ENCODE results near the gene KLHL30.

The KLHL30 gene

DNA sequence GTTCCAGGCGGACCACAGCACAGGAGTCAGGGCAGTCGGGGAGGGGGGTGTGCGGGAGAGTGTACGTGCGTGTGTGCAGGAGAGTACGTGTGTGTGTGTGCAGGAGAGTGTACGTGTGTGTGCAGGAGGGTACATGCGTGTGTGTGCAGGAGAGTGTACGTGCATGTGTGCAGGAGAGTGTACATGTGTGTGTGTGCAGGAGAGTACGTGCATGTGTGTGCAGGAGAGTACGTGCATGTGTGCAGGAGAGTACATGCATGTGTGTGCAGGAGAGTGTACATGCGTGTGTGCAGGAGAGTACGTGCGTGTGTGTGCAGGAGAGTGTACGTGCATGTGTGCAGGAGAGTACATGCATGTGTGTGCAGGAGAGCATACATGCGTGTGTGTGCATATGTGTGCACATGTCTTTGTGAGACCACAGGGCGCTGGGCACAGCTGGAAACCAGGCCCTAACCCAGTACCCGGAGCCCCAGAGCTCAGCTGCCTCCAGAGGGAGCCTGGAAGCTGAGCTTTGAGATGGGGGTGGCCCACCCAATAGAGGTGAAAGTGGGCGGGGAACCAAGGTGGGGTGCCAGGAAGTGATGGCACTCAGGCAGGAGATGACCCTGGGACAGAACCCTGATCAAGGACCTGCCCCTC lies 13.9 kb upstream of the KLHL30 start:
- no peak for TF ChIP-seq ZBTB7A (IDR thresholded peaks at IDR 0.05; ENCODE audit: low read depth)
- no peak for TF ChIP-seq EGR1 (IDR thresholded peaks at IDR 0.05)
- TF ChIP-seq FOXM1 (IDR thresholded peaks at IDR 0.05; ENCODE audit: borderline replicate concordance, low read depth) = no peak
- TF ChIP-seq, protein P1, sequence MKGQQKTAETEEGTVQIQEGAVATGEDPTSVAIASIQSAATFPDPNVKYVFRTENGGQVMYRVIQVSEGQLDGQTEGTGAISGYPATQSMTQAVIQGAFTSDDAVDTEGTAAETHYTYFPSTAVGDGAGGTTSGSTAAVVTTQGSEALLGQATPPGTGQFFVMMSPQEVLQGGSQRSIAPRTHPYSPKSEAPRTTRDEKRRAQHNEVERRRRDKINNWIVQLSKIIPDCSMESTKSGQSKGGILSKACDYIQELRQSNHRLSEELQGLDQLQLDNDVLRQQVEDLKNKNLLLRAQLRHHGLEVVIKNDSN (IDR thresholded peaks at IDR 0.05) = no peak
- TF ChIP-seq, protein P2, sequence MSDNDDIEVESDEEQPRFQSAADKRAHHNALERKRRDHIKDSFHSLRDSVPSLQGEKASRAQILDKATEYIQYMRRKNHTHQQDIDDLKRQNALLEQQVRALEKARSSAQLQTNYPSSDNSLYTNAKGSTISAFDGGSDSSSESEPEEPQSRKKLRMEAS (IDR thresholded peaks at IDR 0.05) = no peak
- no peak for TF ChIP-seq YY1 (IDR thresholded peaks at IDR 0.05; ENCODE audit: low read depth)
- TF ChIP-seq RAD21 (IDR thresholded peaks at IDR 0.05; ENCODE audit: low read depth) = no peak
- TF ChIP-seq CREB1 (IDR thresholded peaks at IDR 0.05; ENCODE audit: low read depth) = no peak
- no peak for TF ChIP-seq EP300 (IDR thresholded peaks at IDR 0.05; ENCODE audit: borderline replicate concordance)
- TF ChIP-seq TEAD4 (IDR thresholded peaks at IDR 0.05) = no peak
- no peak for TF ChIP-seq TCF12 (IDR thresholded peaks at IDR 0.05; ENCODE audit: low read depth)
- no peak for TF ChIP-seq TAF1 (IDR thresholded peaks at IDR 0.05; ENCODE audit: low read depth)
- TF ChIP-seq, protein P3, sequence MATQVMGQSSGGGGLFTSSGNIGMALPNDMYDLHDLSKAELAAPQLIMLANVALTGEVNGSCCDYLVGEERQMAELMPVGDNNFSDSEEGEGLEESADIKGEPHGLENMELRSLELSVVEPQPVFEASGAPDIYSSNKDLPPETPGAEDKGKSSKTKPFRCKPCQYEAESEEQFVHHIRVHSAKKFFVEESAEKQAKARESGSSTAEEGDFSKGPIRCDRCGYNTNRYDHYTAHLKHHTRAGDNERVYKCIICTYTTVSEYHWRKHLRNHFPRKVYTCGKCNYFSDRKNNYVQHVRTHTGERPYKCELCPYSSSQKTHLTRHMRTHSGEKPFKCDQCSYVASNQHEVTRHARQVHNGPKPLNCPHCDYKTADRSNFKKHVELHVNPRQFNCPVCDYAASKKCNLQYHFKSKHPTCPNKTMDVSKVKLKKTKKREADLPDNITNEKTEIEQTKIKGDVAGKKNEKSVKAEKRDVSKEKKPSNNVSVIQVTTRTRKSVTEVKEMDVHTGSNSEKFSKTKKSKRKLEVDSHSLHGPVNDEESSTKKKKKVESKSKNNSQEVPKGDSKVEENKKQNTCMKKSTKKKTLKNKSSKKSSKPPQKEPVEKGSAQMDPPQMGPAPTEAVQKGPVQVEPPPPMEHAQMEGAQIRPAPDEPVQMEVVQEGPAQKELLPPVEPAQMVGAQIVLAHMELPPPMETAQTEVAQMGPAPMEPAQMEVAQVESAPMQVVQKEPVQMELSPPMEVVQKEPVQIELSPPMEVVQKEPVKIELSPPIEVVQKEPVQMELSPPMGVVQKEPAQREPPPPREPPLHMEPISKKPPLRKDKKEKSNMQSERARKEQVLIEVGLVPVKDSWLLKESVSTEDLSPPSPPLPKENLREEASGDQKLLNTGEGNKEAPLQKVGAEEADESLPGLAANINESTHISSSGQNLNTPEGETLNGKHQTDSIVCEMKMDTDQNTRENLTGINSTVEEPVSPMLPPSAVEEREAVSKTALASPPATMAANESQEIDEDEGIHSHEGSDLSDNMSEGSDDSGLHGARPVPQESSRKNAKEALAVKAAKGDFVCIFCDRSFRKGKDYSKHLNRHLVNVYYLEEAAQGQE (IDR thresholded peaks at IDR 0.05; ENCODE audit: low read depth) = no peak

DNA sequence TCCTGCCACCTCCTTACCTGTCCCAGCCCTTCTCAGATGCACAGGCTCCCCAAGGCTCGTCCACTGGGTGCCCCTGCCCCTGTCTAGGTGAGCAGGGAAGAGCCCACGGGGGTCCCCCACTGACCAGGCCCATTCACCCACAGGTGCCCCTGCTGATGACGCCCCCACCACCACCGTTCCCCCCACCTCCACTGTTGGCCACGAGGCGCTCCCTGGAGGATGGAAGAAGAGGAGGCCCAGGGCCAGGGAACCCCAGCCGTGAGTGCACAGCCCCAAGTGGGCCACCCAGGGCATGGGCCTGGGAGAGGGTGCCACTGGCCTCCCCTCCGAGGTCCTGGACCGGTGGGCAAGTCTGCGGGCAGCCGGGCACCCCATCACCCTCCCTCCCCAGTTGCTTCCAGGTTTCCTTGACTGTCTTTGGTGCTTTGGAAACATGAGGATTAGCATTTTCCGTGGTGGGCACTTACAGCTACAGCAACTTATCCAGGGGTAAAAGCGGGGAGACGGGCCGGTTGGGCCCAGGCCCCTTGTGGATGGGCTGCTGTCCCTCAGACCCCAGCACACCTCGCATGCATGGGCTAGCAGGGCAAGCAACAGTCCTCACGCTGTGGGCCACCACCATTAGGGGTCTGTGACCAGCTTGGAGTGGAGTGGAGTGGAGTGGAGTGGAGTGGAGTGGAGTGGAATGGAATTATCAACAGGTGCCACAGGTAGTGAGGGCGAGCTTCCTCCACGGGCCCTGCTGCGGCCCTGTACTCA lies 13.2 kb upstream of the KLHL30 start:
- TF ChIP-seq TCF12 (IDR thresholded peaks at IDR 0.05; ENCODE audit: low read depth) = no peak
- no peak for TF ChIP-seq TAF1 (IDR thresholded peaks at IDR 0.05; ENCODE audit: low read depth)
- TF ChIP-seq, protein P1 (IDR thresholded peaks at IDR 0.05) = no peak
- no peak for TF ChIP-seq FOXM1 (IDR thresholded peaks at IDR 0.05; ENCODE audit: borderline replicate concordance, low read depth)
- TF ChIP-seq, protein P3 (IDR thresholded peaks at IDR 0.05; ENCODE audit: low read depth) = no peak
- no peak for TF ChIP-seq ZBTB7A (IDR thresholded peaks at IDR 0.05; ENCODE audit: low read depth)
- TF ChIP-seq, protein P2 (IDR thresholded peaks at IDR 0.05) = no peak
- TF ChIP-seq NFIC (IDR thresholded peaks at IDR 0.05) = no peak
- TF ChIP-seq EGR1 (IDR thresholded peaks at IDR 0.05) = no peak
- no peak for TF ChIP-seq TEAD4 (IDR thresholded peaks at IDR 0.05)
- TF ChIP-seq EP300 (IDR thresholded peaks at IDR 0.05; ENCODE audit: borderline replicate concordance) = no peak
- TF ChIP-seq RAD21 (IDR thresholded peaks at IDR 0.05; ENCODE audit: low read depth) = no peak
- no peak for TF ChIP-seq CEBPB (IDR thresholded peaks at IDR 0.05)
- no peak for TF ChIP-seq CREB1 (IDR thresholded peaks at IDR 0.05; ENCODE audit: low read depth)
- no peak for TF ChIP-seq YY1 (IDR thresholded peaks at IDR 0.05; ENCODE audit: low read depth)

DNA sequence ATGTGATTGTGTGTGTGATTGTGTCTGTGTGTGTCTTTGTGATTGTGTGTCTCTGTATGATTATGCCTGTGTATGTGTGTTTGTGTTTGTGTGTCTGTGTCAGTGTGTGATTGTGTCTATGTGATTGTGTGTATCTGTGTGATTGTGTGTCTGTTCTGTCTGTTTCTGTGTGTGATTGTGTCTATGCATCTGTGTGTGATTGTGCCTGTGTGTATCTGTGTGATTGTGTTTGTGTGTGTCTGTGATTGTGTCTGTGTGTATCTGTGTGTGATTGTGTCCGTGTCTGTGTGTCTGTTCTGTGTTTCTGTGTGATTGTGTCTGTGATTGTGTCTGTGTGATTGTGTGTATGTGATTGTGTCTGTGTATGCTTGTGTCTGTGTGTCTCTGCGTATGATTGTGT lies 12.1 kb upstream of the KLHL30 start:
- no peak for TF ChIP-seq ZBTB7A (IDR thresholded peaks at IDR 0.05; ENCODE audit: low read depth)
- TF ChIP-seq TEAD4 (IDR thresholded peaks at IDR 0.05) = no peak
- TF ChIP-seq CEBPB (IDR thresholded peaks at IDR 0.05) = no peak
- TF ChIP-seq, protein P2 (IDR thresholded peaks at IDR 0.05) = no peak
- TF ChIP-seq TCF12 (IDR thresholded peaks at IDR 0.05; ENCODE audit: low read depth) = no peak
- no peak for TF ChIP-seq FOXM1 (IDR thresholded peaks at IDR 0.05; ENCODE audit: borderline replicate concordance, low read depth)
- TF ChIP-seq, protein P3 (IDR thresholded peaks at IDR 0.05; ENCODE audit: low read depth) = no peak
- TF ChIP-seq EGR1 (IDR thresholded peaks at IDR 0.05) = no peak
- TF ChIP-seq, protein P1 (IDR thresholded peaks at IDR 0.05) = no peak
- TF ChIP-seq RAD21 (IDR thresholded peaks at IDR 0.05; ENCODE audit: low read depth) = no peak
- TF ChIP-seq YY1 (IDR thresholded peaks at IDR 0.05; ENCODE audit: low read depth) = no peak
- TF ChIP-seq CREB1 (IDR thresholded peaks at IDR 0.05; ENCODE audit: low read depth) = no peak
- no peak for TF ChIP-seq NFIC (IDR thresholded peaks at IDR 0.05)
- TF ChIP-seq EP300 (IDR thresholded peaks at IDR 0.05; ENCODE audit: borderline replicate concordance) = no peak
- no peak for TF ChIP-seq TAF1 (IDR thresholded peaks at IDR 0.05; ENCODE audit: low read depth)

Data from Ishikawa (cell line).